ENCODE measurements around the gene ITGA1.
A peak's percentile ranks its signal among the peaks of the same experiment; 100 is the strongest.

ITGA1 gene

DNA sequence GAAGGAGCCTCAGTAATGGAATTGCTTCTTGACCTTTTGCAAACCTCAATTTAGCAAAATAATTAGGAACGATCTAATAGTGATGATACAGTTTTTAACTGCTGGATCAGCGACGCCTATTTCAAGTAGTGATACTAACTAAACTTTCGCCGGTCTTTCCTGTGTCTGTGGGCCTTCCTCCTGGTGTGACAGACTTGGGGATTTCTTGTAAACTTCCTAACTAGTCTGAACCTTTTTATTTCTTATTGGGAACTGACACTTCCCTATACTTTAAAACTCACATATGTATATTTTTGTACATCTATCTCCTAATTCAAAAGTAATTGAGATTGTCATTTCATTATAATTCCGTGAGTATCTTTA lies 15.2 kb downstream of the ITGA1 start:
- H3K36me3 ChIP-seq (ENCODE audit: control insufficient read depth, low read depth, low read length): no peaks in the 10 kb centered on the region
- H3K4me3 ChIP-seq (ENCODE audit: low read length): peak overlapping the region; percentile 98
- H3K9ac ChIP-seq (ENCODE audit: low read length): peak overlapping the region; percentile 1
- no peak overlapping the region for H3K27ac ChIP-seq (ENCODE audit: low read length)
- no peaks in the 10 kb centered on the region for H3K27me3 ChIP-seq (ENCODE audit: control insufficient read depth, insufficient read depth, low read length)
- H3K4me1 ChIP-seq (ENCODE audit: control insufficient read depth, low read depth, low read length): peaks cover 21% of the 10 kb centered on the region
- H3K9me3 ChIP-seq (ENCODE audit: control insufficient read depth, low read depth, low read length): no peaks in the 10 kb centered on the region

DNA sequence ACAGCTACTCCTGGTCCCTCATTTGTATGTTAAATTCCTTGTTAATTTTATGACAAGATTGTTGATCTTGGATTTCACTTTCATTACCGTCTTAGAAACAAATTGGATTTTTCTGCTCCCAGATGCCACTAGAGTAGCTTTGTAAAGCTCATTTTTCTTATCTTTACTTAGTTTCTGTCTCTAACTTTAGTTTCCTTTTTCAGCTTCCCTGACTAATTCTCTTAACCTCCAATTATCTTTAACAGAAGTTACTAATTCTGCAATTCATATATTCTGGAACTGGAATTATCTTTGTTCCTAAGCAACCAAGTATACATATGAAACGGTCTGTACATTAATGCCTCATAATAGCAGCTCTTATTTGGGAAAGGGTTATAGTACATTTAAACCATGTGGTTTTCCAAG lies 16.7 kb downstream of the ITGA1 start:
- no peak overlapping the region for H3K4me3 ChIP-seq (ENCODE audit: low read length)
- H3K9ac ChIP-seq (ENCODE audit: low read length): no peak overlapping the region
- peaks cover 14% of the 10 kb centered on the region for H3K4me1 ChIP-seq (ENCODE audit: control insufficient read depth, low read depth, low read length)
- no peaks in the 10 kb centered on the region for H3K36me3 ChIP-seq (ENCODE audit: control insufficient read depth, low read depth, low read length)
- no peaks in the 10 kb centered on the region for H3K9me3 ChIP-seq (ENCODE audit: control insufficient read depth, low read depth, low read length)
- H3K27ac ChIP-seq (ENCODE audit: low read length): no peak overlapping the region
- no peaks in the 10 kb centered on the region for H3K27me3 ChIP-seq (ENCODE audit: control insufficient read depth, insufficient read depth, low read length)

GRCh38 chr5:52804981-52805380 lies 17.3 kb downstream of the ITGA1 start:
- Histone ChIP-seq H3K4me3 (ENCODE audit: low read length) (no peak overlapping the region), H3K27ac (ENCODE audit: low read length) (no peak overlapping the region), H3K9ac (ENCODE audit: low read length) (no peak overlapping the region), H3K4me1 (ENCODE audit: control insufficient read depth, low read depth, low read length) (peaks cover 14% of the 10 kb centered on the region), H3K9me3 (ENCODE audit: control insufficient read depth, low read depth, low read length) (no peaks in the 10 kb centered on the region), H3K36me3 (ENCODE audit: control insufficient read depth, low read depth, low read length) (no peaks in the 10 kb centered on the region), H3K27me3 (ENCODE audit: control insufficient read depth, insufficient read depth, low read length) (no peaks in the 10 kb centered on the region)

DNA sequence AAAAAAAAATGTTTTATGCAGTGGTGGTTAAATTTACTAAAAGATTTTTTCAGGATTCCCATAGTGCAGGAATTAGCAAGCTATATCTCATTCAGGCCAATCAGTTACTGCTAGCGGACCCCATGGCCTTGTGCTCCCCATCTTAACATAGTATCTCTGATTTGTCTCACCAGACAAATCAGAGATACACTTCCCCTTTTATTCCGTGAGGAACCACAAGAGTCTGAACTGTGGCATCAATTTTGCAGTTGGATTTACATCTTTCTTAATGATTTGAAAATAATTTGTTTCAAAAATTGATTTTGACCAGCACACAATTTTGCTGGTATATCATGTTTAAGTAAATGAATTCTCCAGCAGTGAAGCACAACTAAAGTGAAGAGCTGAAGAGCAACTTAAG lies 17.9 kb downstream of the ITGA1 start:
- Histone ChIP-seq H3K4me3 (ENCODE audit: low read length) (no peak overlapping the region), H3K4me1 (ENCODE audit: control insufficient read depth, low read depth, low read length) (peaks cover 14% of the 10 kb centered on the region)

GRCh38 chr5:52807037-52807436 lies 19.3 kb downstream of the ITGA1 start:
- Histone ChIP-seq H3K36me3 (ENCODE audit: control insufficient read depth, low read depth, low read length) (no peaks in the 10 kb centered on the region), H3K4me1 (ENCODE audit: control insufficient read depth, low read depth, low read length) (peaks cover 7% of the 10 kb centered on the region), H3K27me3 (ENCODE audit: control insufficient read depth, insufficient read depth, low read length) (no peaks in the 10 kb centered on the region), H3K4me3 (ENCODE audit: low read length) (no peak overlapping the region), H3K9ac (ENCODE audit: low read length) (no peak overlapping the region), H3K9me3 (ENCODE audit: control insufficient read depth, low read depth, low read length) (no peaks in the 10 kb centered on the region), H3K27ac (ENCODE audit: low read length) (no peak overlapping the region)

More for the DNA sequence above, 17.9 kb downstream of the ITGA1 start:
- Histone ChIP-seq H3K36me3 (ENCODE audit: control insufficient read depth, low read depth, low read length) (no peaks in the 10 kb centered on the region), H3K27me3 (ENCODE audit: control insufficient read depth, insufficient read depth, low read length) (no peaks in the 10 kb centered on the region), H3K9me3 (ENCODE audit: control insufficient read depth, low read depth, low read length) (no peaks in the 10 kb centered on the region), H3K27ac (ENCODE audit: low read length) (no peak overlapping the region), H3K9ac (ENCODE audit: low read length) (no peak overlapping the region)

- Histone ChIP-seq H3K4me1 (ENCODE audit: control insufficient read depth, low read depth, low read length) (peaks cover 2% of the 10 kb centered on the region), H3K36me3 (ENCODE audit: control insufficient read depth, low read depth, low read length) (no peaks in the 10 kb centered on the region), H3K27ac (ENCODE audit: low read length) (no peak overlapping the region)
Observed at GRCh38 chr5:52807723-52808122, 20.0 kb downstream of the ITGA1 start.

DNA sequence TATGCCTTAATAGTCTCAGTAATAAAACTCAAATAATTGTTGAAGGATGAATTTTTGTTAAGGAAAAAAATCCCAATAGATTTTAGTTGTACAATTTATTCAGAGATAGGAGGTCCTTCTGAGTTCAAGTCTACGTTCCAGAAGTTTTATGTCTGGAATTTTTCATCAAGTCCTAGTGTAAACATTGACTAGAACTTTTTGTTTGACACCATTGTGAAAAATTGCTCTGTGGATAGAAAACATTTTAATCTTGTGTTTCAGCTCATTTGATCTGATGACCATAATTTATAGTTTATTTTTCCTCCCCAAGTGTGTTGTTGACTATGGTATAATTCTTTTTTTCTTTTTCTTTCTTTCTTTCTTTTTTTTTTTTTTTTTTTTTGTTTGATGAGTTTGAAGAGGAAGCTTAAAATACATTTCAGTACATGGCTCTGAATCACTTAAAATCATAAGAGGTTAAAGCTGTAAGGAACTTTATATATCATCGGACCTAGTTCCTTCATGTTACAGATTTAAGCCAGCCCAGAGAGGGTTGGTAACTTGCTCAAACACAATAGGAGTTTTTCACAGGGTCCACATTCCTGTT lies 20.7 kb downstream of the ITGA1 start:
- Histone ChIP-seq H3K9me3 (ENCODE audit: control insufficient read depth, low read depth, low read length) (no peaks in the 10 kb centered on the region), H3K27ac (ENCODE audit: low read length) (no peak overlapping the region), H3K9ac (ENCODE audit: low read length) (no peak overlapping the region), H3K36me3 (ENCODE audit: control insufficient read depth, low read depth, low read length) (no peaks in the 10 kb centered on the region), H3K4me3 (ENCODE audit: low read length) (no peak overlapping the region), H3K4me1 (ENCODE audit: control insufficient read depth, low read depth, low read length) (no peaks in the 10 kb centered on the region), H3K27me3 (ENCODE audit: control insufficient read depth, insufficient read depth, low read length) (no peaks in the 10 kb centered on the region)

More at GRCh38 chr5:52807723-52808122, 20.0 kb downstream of the ITGA1 start:
- H3K4me3 ChIP-seq (ENCODE audit: low read length): no peak overlapping the region
- H3K9ac ChIP-seq (ENCODE audit: low read length): no peak overlapping the region
- H3K9me3 ChIP-seq (ENCODE audit: control insufficient read depth, low read depth, low read length): no peaks in the 10 kb centered on the region
- no peaks in the 10 kb centered on the region for H3K27me3 ChIP-seq (ENCODE audit: control insufficient read depth, insufficient read depth, low read length)

- Histone ChIP-seq H3K36me3 (ENCODE audit: control insufficient read depth, low read depth, low read length) (no peaks in the 10 kb centered on the region), H3K4me1 (ENCODE audit: control insufficient read depth, low read depth, low read length) (no peaks in the 10 kb centered on the region), H3K27ac (ENCODE audit: low read length) (no peak overlapping the region), H3K9ac (ENCODE audit: low read length) (no peak overlapping the region), H3K9me3 (ENCODE audit: control insufficient read depth, low read depth, low read length) (no peaks in the 10 kb centered on the region), H3K4me3 (ENCODE audit: low read length) (no peak overlapping the region), H3K27me3 (ENCODE audit: control insufficient read depth, insufficient read depth, low read length) (no peaks in the 10 kb centered on the region)
Observed at GRCh38 chr5:52809884-52810283, 22.2 kb downstream of the ITGA1 start.

GRCh38 chr5:52810426-52810825 lies 22.7 kb downstream of the ITGA1 start:
- Histone ChIP-seq H3K27ac (ENCODE audit: low read length) (no peak overlapping the region), H3K27me3 (ENCODE audit: control insufficient read depth, insufficient read depth, low read length) (no peaks in the 10 kb centered on the region), H3K4me3 (ENCODE audit: low read length) (no peak overlapping the region), H3K9me3 (ENCODE audit: control insufficient read depth, low read depth, low read length) (no peaks in the 10 kb centered on the region), H3K36me3 (ENCODE audit: control insufficient read depth, low read depth, low read length) (no peaks in the 10 kb centered on the region), H3K4me1 (ENCODE audit: control insufficient read depth, low read depth, low read length) (no peaks in the 10 kb centered on the region), H3K9ac (ENCODE audit: low read length) (no peak overlapping the region)

GRCh38 chr5:52811067-52811749 lies 23.5 kb downstream of the ITGA1 start:
- no peaks in the 10 kb centered on the region for H3K9me3 ChIP-seq (ENCODE audit: control insufficient read depth, low read depth, low read length)
- H3K9ac ChIP-seq (ENCODE audit: low read length): no peak overlapping the region
- no peak overlapping the region for H3K4me3 ChIP-seq (ENCODE audit: low read length)
- H3K27me3 ChIP-seq (ENCODE audit: control insufficient read depth, insufficient read depth, low read length): no peaks in the 10 kb centered on the region
- H3K36me3 ChIP-seq (ENCODE audit: control insufficient read depth, low read depth, low read length): no peaks in the 10 kb centered on the region
- no peak overlapping the region for H3K27ac ChIP-seq (ENCODE audit: low read length)
- H3K4me1 ChIP-seq (ENCODE audit: control insufficient read depth, low read depth, low read length): no peaks in the 10 kb centered on the region

GRCh38 chr5:52814352-52815148 lies 26.8 kb downstream of the ITGA1 start:
- H3K9me3 ChIP-seq (ENCODE audit: control insufficient read depth, low read depth, low read length): no peaks in the 10 kb centered on the region
- no peak overlapping the region for H3K4me3 ChIP-seq (ENCODE audit: low read length)
- no peaks in the 10 kb centered on the region for H3K36me3 ChIP-seq (ENCODE audit: control insufficient read depth, low read depth, low read length)
- no peak overlapping the region for H3K9ac ChIP-seq (ENCODE audit: low read length)
- H3K4me1 ChIP-seq (ENCODE audit: control insufficient read depth, low read depth, low read length): peaks cover 7% of the 10 kb centered on the region
- no peaks in the 10 kb centered on the region for H3K27me3 ChIP-seq (ENCODE audit: control insufficient read depth, insufficient read depth, low read length)
- no peak overlapping the region for H3K27ac ChIP-seq (ENCODE audit: low read length)
